WTC11 (cell line): ENCODE measurements around the gene TTLL10. TPM values are rescaled to one million over a fixed set of nuclear protein-coding genes. Genes with fewer than 3 reads are reported as not detected.
A peak's percentile ranks its signal among the peaks of the same experiment; 100 is the strongest.

Experiments
- ATAC-seq: fragments of 200-7000 bp; cut with Tn5 transposase; 2 replicates; pipeline ENCODE4 v1.10.0; 2021; ENCODE audit warnings: mild to moderate bottlenecking, moderate library complexity
- Bru-seq: library from RNA; stranded (reverse); fragments of 400-500 nt; gene quantifications from one replicate; lab custom pipeline; 2021; lab: Mats Ljungman, UMichigan
- CTCF ChIA-PET: fragments of 300-600 bp; sonication (Branson Sonifier 250); formaldehyde crosslinking; loops from one replicate; lab custom pipeline; 2021; ENCODE audit warnings: antibody characterized with exemption; lab: Charles Lee
- POLR2A ChIA-PET: fragments of 350-600 bp; sonication (Branson Sonifier 250); formaldehyde crosslinking; loops from one replicate; lab custom pipeline; 2021; ENCODE audit warnings: antibody characterized with exemption; lab: Charles Lee
- DNase-seq: peaks from one replicate; pipeline ENCODE4 v3.0.0; 2021; ENCODE audit warnings: low spot score
- H3K27ac Mint-ChIP-seq: 2 replicates; pipeline ENCODE4 v1.8.0; 2021; ENCODE audit warnings: mixed read lengths
- H3K27me3 Mint-ChIP-seq: 2 replicates; pipeline ENCODE4 v1.8.0; 2021; ENCODE audit warnings: low read depth, mild to moderate bottlenecking, moderate library complexity, mixed read lengths
- H3K36me3 Mint-ChIP-seq: 2 replicates; pipeline ENCODE4 v1.8.0; 2021; ENCODE audit warnings: mixed read lengths
- H3K4me1 Mint-ChIP-seq: 2 replicates; pipeline ENCODE4 v1.8.0; 2022; ENCODE audit warnings: mixed read lengths
- H3K4me3 Mint-ChIP-seq: 2 replicates; pipeline ENCODE4 v1.8.0; 2021; ENCODE audit warnings: mild to moderate bottlenecking, moderate library complexity, mixed read lengths
- H3K9me3 Mint-ChIP-seq: 2 replicates; pipeline ENCODE4 v1.8.0; 2021; ENCODE audit warnings: mixed read lengths
- CREB1 ChIP-seq: sonication (generic); formaldehyde crosslinking; IDR thresholded peaks from 2 replicates; pipeline ENCODE4 v1.8.0; 2023; ENCODE audit warnings: mild to moderate bottlenecking, missing genetic modification reagents
- EMX1 ChIP-seq: fragments of 250-450 bp; sonication (Bioruptor Pico); IDR thresholded peaks from 2 replicates; pipeline ENCODE4 v1.8.0; 2021; ENCODE audit warnings: mild to moderate bottlenecking
- GABPB1 ChIP-seq: sonication (generic); formaldehyde crosslinking; IDR thresholded peaks from 2 replicates; pipeline ENCODE4 v1.8.1; 2023; ENCODE audit warnings: mild to moderate bottlenecking, missing genetic modification reagents
- GTF2I ChIP-seq: fragments of 250-450 bp; sonication (Bioruptor Pico); conservative IDR thresholded peaks from 2 replicates; pipeline ENCODE4 v1.4.0; 2021; ENCODE audit warnings: mild to moderate bottlenecking
- NR3C1 ChIP-seq: sonication (generic); formaldehyde crosslinking; conservative IDR thresholded peaks from 2 replicates; pipeline ENCODE4 v1.8.1; 2023; ENCODE audit warnings: low read depth, mild to moderate bottlenecking, missing genetic modification reagents
- PRRX2 ChIP-seq: fragments of 250-450 bp; sonication (Bioruptor Pico); IDR thresholded peaks from 2 replicates; pipeline ENCODE4 v1.8.0; 2021; ENCODE audit warnings: mild to moderate bottlenecking
- SMAD4 ChIP-seq: sonication (generic); formaldehyde crosslinking; IDR thresholded peaks from 2 replicates; pipeline ENCODE4 v1.8.0; 2022; ENCODE audit warnings: mild to moderate bottlenecking, missing genetic modification reagents
- SP1 ChIP-seq: sonication (generic); formaldehyde crosslinking; conservative IDR thresholded peaks from 2 replicates; pipeline ENCODE4 v1.8.1; 2022; ENCODE audit warnings: missing genetic modification reagents
- ZMAT4 ChIP-seq: fragments of 250-450 bp; sonication (Bioruptor Pico); IDR thresholded peaks from 2 replicates; pipeline ENCODE4 v1.9.0; 2021; ENCODE audit warnings: mild to moderate bottlenecking
- ZNF121 ChIP-seq: sonication (generic); formaldehyde crosslinking; IDR thresholded peaks from 2 replicates; pipeline ENCODE4 v1.8.0; 2023; ENCODE audit warnings: missing genetic modification reagents
- ZNF232 ChIP-seq: sonication (generic); formaldehyde crosslinking; IDR thresholded peaks from 2 replicates; pipeline ENCODE4 v1.8.0; 2022; ENCODE audit warnings: mild to moderate bottlenecking, missing genetic modification reagents
- ZNF281 ChIP-seq: sonication (generic); formaldehyde crosslinking; IDR thresholded peaks from 2 replicates; pipeline ENCODE4 v1.8.0; 2023; ENCODE audit warnings: mild to moderate bottlenecking, missing genetic modification reagents
- ZNF425 ChIP-seq: fragments of 250-450 bp; sonication (Bioruptor Pico); conservative IDR thresholded peaks from 2 replicates; pipeline ENCODE4 v1.9.0; 2021; ENCODE audit warnings: mild to moderate bottlenecking
- long read RNA-seq, 3 experiments: library from RNA in 1 of 3; library from capped mRNA in 1 of 3; library from polyadenylated mRNA in 1 of 3; unstranded in 2 of 3; stranded (forward) in 1 of 3; transcript quantifications; one replicate each; pipeline ENCODE4 v2.0.0, GENCODE V29; 2021
- total RNA-seq: library from RNA; stranded (reverse); gene quantifications from 3 replicates; pipeline ENCODE4 v1.2.3, GENCODE V29; 2021
- TF ChIP-seq, protein P1 (sequence below): sonication (generic); formaldehyde crosslinking; IDR thresholded peaks from 2 replicates; pipeline ENCODE4 v1.8.1; 2022; ENCODE audit warnings: low read depth, missing genetic modification reagents, borderline replicate concordance
- TF ChIP-seq, protein P2 (sequence below): fragments of 250-450 bp; sonication (Bioruptor Pico); IDR thresholded peaks from 2 replicates; pipeline ENCODE4 v2.1.2; 2022; ENCODE audit warnings: mild to moderate bottlenecking, moderate library complexity
- TF ChIP-seq, protein P3 (sequence below): sonication (generic); formaldehyde crosslinking; IDR thresholded peaks from 2 replicates; pipeline ENCODE4 v1.8.1; 2023; ENCODE audit warnings: mild to moderate bottlenecking, moderate library complexity, missing genetic modification reagents
- TF ChIP-seq, protein P4 (sequence below): fragments of 200-600 bp; IDR thresholded peaks from 2 replicates; pipeline ENCODE4 v1.8.0; 2022; ENCODE audit warnings: antibody characterized with exemption

The TTLL10 gene, protein sequence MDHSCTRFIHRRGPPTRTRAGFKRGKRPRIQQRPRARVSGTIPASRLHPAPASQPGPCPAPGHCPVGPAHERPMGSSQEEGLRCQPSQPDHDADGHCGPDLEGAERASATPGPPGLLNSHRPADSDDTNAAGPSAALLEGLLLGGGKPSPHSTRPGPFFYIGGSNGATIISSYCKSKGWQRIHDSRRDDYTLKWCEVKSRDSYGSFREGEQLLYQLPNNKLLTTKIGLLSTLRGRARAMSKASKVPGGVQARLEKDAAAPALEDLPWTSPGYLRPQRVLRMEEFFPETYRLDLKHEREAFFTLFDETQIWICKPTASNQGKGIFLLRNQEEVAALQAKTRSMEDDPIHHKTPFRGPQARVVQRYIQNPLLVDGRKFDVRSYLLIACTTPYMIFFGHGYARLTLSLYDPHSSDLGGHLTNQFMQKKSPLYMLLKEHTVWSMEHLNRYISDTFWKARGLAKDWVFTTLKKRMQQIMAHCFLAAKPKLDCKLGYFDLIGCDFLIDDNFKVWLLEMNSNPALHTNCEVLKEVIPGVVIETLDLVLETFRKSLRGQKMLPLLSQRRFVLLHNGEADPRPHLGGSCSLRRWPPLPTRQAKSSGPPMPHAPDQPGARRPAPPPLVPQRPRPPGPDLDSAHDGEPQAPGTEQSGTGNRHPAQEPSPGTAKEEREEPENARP
- total RNA-seq (0.78 to 1.1 TPM (median 1.1 TPM) in 3 replicates), Bru-seq, nascent RNA (percentile 16 among the genes with signal in this experiment)
- long read RNA-seq, experiment 1: 0 reads
- long read RNA-seq, experiment 2, partial matches to known transcripts: 0 of 1 reads
- long read RNA-seq, experiment 2, other reads (novel, unspliced or antisense): 1 of 1 reads
- long read RNA-seq, experiment 3, partial matches to known transcripts: 0 of 1 reads
- long read RNA-seq, experiment 3, other reads (novel, unspliced or antisense): 1 of 1 reads

GRCh38 chr1:1173793-1174415 lies at the start of gene TTLL10:
Gene TTLL10 (plus strand): TSS chr1:1173880. CDS start chr1:1179216, 5,336 bp downstream.
- ChIA-PET POLR2A (interaction anchor here (0.7 to 1.1 kb wide), 3 partner anchors 9 to 33 kb away, joined by 3 to 4 read pairs (median 3); no protein-coding TSS in a partner anchor), CTCF (interaction anchor here (0.6 to 2.8 kb wide), 21 partner anchors 8 to 190 kb away, joined by 3 to 16 read pairs (median 4); partner anchors contain the start of genes C1orf159, TNFRSF18 and UBE2J2)
- H3K4me3 Mint-ChIP-seq: peak within 1 kb of the TSS; percentile 40; the same call in 1 of the 2 replicates
- H3K9me3 Mint-ChIP-seq: no peaks in the 10 kb centered on the region
- ATAC-seq (peak; percentile 72), DNase-seq (peak; percentile 82)
- H3K4me1 Mint-ChIP-seq: peaks cover 20% of the 10 kb centered on the region
- H3K27ac Mint-ChIP-seq: no peak within 1 kb of the TSS
- H3K36me3 Mint-ChIP-seq: no peaks in the 10 kb centered on the region
- no peak for TF ChIP-seq ZNF425
- TF ChIP-seq PRRX2 (CRISPR knock-in tag): no peak
- TF ChIP-seq SP1: no peak; the same call in 1 of the 2 replicates
- TF ChIP-seq, protein P1, sequence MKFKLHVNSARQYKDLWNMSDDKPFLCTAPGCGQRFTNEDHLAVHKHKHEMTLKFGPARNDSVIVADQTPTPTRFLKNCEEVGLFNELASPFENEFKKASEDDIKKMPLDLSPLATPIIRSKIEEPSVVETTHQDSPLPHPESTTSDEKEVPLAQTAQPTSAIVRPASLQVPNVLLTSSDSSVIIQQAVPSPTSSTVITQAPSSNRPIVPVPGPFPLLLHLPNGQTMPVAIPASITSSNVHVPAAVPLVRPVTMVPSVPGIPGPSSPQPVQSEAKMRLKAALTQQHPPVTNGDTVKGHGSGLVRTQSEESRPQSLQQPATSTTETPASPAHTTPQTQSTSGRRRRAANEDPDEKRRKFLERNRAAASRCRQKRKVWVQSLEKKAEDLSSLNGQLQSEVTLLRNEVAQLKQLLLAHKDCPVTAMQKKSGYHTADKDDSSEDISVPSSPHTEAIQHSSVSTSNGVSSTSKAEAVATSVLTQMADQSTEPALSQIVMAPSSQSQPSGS (CRISPR knock-in tag): no peak
- no peak for TF ChIP-seq ZNF121 (CRISPR knock-in tag)
- no peak for TF ChIP-seq SMAD4 (CRISPR knock-in tag)
- TF ChIP-seq ZNF232 (CRISPR knock-in tag): no peak
- TF ChIP-seq, protein P2, sequence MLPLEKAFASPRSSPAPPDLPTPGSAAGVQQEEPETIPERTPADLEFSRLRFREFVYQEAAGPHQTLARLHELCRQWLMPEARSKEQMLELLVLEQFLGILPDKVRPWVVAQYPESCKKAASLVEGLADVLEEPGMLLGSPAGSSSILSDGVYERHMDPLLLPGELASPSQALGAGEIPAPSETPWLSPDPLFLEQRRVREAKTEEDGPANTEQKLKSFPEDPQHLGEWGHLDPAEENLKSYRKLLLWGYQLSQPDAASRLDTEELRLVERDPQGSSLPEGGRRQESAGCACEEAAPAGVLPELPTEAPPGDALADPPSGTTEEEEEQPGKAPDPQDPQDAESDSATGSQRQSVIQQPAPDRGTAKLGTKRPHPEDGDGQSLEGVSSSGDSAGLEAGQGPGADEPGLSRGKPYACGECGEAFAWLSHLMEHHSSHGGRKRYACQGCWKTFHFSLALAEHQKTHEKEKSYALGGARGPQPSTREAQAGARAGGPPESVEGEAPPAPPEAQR (CRISPR knock-in tag): no peak
- TF ChIP-seq GABPB1: no peak
- TF ChIP-seq, protein P3, sequence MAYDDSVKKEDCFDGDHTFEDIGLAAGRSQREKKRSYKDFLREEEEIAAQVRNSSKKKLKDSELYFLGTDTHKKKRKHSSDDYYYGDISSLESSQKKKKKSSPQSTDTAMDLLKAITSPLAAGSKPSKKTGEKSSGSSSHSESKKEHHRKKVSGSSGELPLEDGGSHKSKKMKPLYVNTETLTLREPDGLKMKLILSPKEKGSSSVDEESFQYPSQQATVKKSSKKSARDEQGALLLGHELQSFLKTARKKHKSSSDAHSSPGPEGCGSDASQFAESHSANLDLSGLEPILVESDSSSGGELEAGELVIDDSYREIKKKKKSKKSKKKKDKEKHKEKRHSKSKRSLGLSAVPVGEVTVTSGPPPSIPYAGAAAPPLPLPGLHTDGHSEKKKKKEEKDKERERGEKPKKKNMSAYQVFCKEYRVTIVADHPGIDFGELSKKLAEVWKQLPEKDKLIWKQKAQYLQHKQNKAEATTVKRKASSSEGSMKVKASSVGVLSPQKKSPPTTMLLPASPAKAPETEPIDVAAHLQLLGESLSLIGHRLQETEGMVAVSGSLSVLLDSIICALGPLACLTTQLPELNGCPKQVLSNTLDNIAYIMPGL (CRISPR knock-in tag): no peak
- TF ChIP-seq EMX1: no peak
- TF ChIP-seq GTF2I (CRISPR knock-in tag): no peak
- no peak for TF ChIP-seq ZMAT4 (CRISPR knock-in tag)
- no peak for TF ChIP-seq ZNF281 (CRISPR knock-in tag)
- TF ChIP-seq, protein P4, sequence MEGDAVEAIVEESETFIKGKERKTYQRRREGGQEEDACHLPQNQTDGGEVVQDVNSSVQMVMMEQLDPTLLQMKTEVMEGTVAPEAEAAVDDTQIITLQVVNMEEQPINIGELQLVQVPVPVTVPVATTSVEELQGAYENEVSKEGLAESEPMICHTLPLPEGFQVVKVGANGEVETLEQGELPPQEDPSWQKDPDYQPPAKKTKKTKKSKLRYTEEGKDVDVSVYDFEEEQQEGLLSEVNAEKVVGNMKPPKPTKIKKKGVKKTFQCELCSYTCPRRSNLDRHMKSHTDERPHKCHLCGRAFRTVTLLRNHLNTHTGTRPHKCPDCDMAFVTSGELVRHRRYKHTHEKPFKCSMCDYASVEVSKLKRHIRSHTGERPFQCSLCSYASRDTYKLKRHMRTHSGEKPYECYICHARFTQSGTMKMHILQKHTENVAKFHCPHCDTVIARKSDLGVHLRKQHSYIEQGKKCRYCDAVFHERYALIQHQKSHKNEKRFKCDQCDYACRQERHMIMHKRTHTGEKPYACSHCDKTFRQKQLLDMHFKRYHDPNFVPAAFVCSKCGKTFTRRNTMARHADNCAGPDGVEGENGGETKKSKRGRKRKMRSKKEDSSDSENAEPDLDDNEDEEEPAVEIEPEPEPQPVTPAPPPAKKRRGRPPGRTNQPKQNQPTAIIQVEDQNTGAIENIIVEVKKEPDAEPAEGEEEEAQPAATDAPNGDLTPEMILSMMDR: no peak
- no peak for TF ChIP-seq CREB1 (CRISPR knock-in tag)
- TF ChIP-seq NR3C1 (CRISPR knock-in tag): no peak
- peaks cover 19% of the 10 kb centered on the region for H3K27me3 Mint-ChIP-seq
